ENCODE results near the gene ACTL9.
"Not testable (repeated sequence)": the region's sequence is repeated elsewhere in the genome, so short reads cannot be mapped to it uniquely, and the experiment has no call there.

Gene ACTL9, protein sequence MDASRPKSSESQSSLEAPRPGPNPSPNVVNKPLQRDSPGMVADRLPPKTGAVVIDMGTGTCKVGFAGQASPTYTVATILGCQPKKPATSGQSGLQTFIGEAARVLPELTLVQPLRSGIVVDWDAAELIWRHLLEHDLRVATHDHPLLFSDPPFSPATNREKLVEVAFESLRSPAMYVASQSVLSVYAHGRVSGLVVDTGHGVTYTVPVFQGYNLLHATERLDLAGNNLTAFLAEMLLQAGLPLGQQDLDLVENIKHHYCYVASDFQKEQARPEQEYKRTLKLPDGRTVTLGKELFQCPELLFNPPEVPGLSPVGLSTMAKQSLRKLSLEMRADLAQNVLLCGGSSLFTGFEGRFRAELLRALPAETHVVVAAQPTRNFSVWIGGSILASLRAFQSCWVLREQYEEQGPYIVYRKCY

DNA sequence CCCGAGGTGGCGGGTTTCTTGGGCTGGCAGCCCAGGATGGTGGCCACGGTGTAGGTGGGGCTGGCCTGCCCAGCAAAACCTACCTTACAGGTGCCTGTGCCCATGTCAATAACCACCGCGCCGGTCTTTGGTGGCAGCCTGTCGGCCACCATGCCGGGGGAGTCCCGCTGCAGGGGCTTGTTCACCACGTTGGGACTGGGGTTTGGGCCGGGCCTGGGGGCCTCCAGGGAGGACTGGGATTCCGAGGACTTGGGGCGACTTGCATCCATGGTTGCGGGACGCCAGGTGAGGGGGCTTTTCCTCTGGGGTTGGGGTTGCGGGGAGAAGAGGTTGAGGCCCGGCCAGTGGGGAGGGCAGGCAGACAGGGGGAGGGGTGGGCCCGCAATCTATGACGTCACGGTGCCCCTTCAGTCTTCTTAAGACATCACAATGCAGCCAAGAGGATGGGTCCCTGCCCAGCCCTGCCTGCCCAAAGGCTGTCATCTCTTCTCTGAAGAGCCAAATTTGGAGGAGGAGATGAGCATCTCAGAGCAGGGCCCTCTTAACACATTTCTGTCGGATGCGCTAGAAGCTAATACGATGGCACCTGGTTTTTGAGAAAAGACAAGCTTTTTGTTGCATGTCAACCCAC lies at the start of gene ACTL9:
ACTL9 (minus strand) TSS at position 363 of the 631 bp plus-strand sequence; CDS start at position 269, 94 bp downstream.
- H3K9ac ChIP-seq (ENCODE audit: low read length), result no peak within 1 kb of the TSS
- H3K27me3 ChIP-seq (ENCODE audit: control insufficient read depth, insufficient read depth, low read length), result peaks cover 3% of the 10 kb centered on the region
- no peaks in the 10 kb centered on the region for H3K9me3 ChIP-seq (ENCODE audit: control insufficient read depth, low read length)
- H3K4me1 ChIP-seq (ENCODE audit: control insufficient read depth, insufficient read depth, low read length), result no peaks in the 10 kb centered on the region
- no peaks in the 10 kb centered on the region for H3K36me3 ChIP-seq (ENCODE audit: control insufficient read depth, insufficient read depth, low read length)
- no peak within 1 kb of the TSS for H3K4me3 ChIP-seq (ENCODE audit: low read length)

DNA sequence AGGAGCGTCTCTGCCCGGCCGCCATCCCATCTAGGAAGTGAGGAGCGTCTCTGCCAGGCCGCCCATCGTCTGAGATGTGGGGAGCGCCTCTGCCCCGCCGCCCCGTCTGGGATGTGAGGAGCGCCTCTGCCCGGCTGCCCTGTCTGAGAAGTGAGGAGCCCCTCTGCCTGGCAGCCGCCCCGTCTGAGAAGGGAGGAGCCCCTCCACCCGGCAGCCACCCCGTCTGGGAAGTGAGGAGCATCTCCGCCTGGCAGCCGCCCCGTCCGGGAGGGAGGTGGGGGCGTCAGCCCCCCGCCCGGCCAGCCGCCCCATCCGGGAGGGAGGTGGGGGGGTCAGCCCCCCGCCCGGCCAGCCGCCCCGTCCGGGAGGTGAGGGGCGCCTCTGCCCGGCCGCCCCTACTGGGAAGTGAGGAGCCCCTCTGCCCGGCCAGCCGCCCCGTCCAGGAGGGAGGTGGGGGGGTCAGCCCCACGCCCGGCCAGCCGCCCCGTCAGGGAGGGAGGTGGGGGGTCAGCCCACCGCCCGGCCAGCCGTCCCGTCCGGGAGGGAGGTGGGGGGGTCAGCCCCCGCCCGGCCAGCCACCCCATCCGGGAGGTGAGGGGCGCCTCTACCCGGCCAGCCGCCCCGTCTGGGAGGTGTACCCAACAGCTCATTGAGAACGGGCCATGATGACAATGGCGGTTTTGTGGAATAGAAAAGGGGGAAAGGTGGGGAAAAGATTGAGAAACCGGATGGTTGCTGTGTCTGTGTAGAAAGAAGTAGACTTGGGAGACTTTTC lies 40.9 kb upstream of the ACTL9 start:
- H3K9me3 ChIP-seq (ENCODE audit: control insufficient read depth, low read length); H3K36me3 ChIP-seq (ENCODE audit: control insufficient read depth, insufficient read depth, low read length); H3K27me3 ChIP-seq (ENCODE audit: control insufficient read depth, insufficient read depth, low read length); H3K4me3 ChIP-seq (ENCODE audit: low read length); H3K4me1 ChIP-seq (ENCODE audit: control insufficient read depth, insufficient read depth, low read length); H3K9ac ChIP-seq (ENCODE audit: low read length): not testable (repeated sequence)

DNA sequence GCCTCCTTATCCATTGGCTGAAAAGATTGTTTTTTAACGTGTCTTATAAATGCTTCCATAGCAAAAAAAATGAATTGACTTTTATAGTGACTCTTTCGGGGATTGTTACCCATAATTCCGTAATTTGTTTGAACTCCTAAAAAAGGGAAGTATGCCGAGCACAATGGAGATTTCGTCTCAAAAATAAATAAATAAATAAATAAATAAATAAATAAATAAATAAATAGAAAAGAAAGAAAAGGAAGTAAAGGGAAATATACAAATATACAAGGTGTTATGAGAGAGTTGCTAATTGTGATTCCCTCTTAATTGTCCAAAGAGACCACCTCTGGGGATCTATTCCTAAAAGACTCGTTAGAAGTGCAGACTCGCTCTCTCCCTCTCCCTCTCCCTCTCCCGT lies 39.8 kb upstream of the ACTL9 start:
- Histone ChIP-seq H3K36me3 (ENCODE audit: control insufficient read depth, insufficient read depth, low read length) (no peaks in the 10 kb centered on the region), H3K9me3 (ENCODE audit: control insufficient read depth, low read length) (no peaks in the 10 kb centered on the region), H3K9ac (ENCODE audit: low read length) (no peak overlapping the region), H3K4me1 (ENCODE audit: control insufficient read depth, insufficient read depth, low read length) (no peaks in the 10 kb centered on the region), H3K4me3 (ENCODE audit: low read length) (no peak overlapping the region), H3K27me3 (ENCODE audit: control insufficient read depth, insufficient read depth, low read length) (no peaks in the 10 kb centered on the region)

DNA sequence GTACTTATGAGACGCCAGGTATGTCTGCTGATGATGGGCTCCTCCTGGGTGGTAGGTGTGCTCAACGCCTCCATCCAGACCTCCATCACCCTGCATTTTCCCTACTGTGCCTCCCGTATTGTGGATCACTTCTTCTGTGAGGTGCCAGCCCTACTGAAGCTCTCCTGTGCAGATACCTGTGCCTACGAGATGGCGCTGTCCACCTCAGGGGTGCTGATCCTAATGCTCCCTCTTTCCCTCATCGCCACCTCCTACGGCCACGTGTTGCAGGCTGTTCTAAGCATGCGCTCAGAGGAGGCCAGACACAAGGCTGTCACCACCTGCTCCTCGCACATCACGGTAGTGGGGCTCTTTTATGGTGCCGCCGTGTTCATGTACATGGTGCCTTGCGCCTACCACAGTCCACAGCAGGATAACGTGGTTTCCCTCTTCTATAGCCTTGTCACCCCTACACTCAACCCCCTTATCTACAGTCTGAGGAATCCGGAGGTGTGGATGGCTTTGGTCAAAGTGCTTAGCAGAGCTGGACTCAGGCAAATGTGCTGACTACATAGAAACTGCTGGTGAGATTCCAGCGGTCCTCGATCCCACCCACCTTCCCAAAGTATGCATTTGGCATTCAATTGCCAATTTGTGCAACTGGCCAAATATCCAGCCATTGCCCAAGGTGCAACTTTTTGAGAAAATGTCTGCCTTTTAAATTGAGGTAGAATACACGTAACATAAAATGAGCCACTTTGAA lies 33.0 kb upstream of the ACTL9 start:
- Histone ChIP-seq H3K4me3 (ENCODE audit: low read length) (no peak overlapping the region), H3K27me3 (ENCODE audit: control insufficient read depth, insufficient read depth, low read length) (no peaks in the 10 kb centered on the region), H3K4me1 (ENCODE audit: control insufficient read depth, insufficient read depth, low read length) (no peaks in the 10 kb centered on the region), H3K9ac (ENCODE audit: low read length) (no peak overlapping the region), H3K9me3 (ENCODE audit: control insufficient read depth, low read length) (no peaks in the 10 kb centered on the region), H3K36me3 (ENCODE audit: control insufficient read depth, insufficient read depth, low read length) (no peaks in the 10 kb centered on the region)

DNA sequence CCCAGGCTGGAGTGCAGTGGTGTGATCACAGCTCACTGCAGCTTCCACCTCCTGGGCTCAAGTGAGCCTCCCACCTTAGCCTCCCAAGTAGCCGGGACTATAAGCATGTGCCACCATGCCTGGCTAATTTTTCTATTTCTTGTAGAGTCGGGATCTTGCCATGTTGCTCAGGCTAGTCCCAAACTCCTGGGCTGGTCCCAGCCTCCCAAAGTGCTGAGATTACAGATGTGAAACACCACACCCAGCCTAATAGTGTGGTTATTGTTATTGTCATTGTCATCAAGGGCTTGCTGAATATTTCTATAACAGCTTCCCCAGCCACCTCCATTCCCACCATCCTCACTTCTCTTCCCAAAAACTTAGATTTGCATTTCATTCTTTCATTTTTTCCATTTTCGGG lies 25.7 kb upstream of the ACTL9 start:
- Histone ChIP-seq H3K27me3 (ENCODE audit: control insufficient read depth, insufficient read depth, low read length) (no peaks in the 10 kb centered on the region), H3K4me1 (ENCODE audit: control insufficient read depth, insufficient read depth, low read length) (no peaks in the 10 kb centered on the region), H3K9me3 (ENCODE audit: control insufficient read depth, low read length) (no peaks in the 10 kb centered on the region), H3K9ac (ENCODE audit: low read length) (no peak overlapping the region), H3K4me3 (ENCODE audit: low read length) (no peak overlapping the region), H3K36me3 (ENCODE audit: control insufficient read depth, insufficient read depth, low read length) (no peaks in the 10 kb centered on the region)

DNA sequence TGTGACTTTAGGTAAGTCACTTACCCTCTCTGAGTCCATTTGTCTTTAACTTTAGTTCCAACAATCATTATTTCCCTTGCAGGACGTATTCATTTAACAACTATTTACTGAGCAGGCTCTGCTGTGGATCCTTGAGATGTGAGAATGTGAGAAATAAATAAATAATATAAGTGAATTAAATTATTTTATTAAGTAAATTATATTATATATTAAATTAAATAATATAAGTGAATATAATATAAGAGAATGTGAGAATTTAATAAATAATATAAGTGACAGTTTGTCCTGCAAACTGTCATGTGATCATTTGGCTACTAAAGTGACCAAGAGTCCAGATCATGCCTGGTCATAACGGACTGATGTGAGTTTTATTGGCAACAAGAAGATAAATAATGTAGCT lies 23.4 kb upstream of the ACTL9 start:
- Histone ChIP-seq H3K4me1 (ENCODE audit: control insufficient read depth, insufficient read depth, low read length) (no peaks in the 10 kb centered on the region), H3K27me3 (ENCODE audit: control insufficient read depth, insufficient read depth, low read length) (no peaks in the 10 kb centered on the region)

DNA sequence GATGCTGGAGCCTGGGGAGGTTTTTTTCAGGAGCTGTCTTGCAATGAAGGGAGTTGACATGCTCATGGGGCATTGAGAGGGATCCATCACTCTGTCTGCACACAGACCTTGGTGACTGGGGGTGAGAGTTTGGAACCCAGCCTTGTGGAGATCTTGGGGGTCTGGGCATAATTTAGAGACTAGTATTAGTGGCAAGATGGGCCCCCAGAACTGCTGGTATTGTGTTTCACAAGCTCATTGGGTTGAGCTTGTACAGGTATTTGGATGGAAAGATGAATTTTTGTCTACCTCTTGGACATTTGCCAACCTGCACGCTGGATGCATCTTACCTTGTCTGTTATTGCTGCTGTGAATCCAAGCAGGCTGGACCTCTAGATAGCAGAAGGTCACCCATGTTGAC lies 22.7 kb upstream of the ACTL9 start, which contains the start of gene OR2Z1:
OR2Z1 (plus strand) TSS at position 301 of the 400 bp plus-strand sequence. CDS start 9,395 bp downstream, outside the sequence.
- no peaks in the 10 kb centered on the region for H3K36me3 ChIP-seq (ENCODE audit: control insufficient read depth, insufficient read depth, low read length)

More for the DNA sequence above, 23.4 kb upstream of the ACTL9 start:
- H3K4me3 ChIP-seq (ENCODE audit: low read length), result no peak overlapping the region
- H3K9me3 ChIP-seq (ENCODE audit: control insufficient read depth, low read length), result no peaks in the 10 kb centered on the region
- no peaks in the 10 kb centered on the region for H3K36me3 ChIP-seq (ENCODE audit: control insufficient read depth, insufficient read depth, low read length)
- no peak overlapping the region for H3K9ac ChIP-seq (ENCODE audit: low read length)

DNA sequence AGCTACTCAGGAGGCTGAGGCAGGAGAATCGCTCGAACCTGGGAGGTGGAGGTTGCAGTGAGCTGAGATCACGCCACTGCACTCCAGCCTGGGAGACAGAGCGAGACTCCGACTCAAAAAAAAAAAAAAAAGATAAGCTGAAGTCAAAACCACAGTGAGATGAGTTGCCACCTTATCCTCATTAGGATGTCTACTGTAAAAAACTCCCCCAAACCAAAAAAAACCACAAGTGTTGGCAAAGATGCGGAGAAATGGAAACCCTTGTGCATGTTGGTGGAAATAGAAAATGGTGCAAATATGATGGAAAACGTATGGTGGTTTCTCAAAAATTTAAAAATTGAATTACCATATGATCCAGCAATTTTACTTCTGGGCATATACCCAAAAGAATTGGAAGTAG lies 11.7 kb upstream of the ACTL9 start:
- H3K4me3 ChIP-seq (ENCODE audit: low read length); H3K4me1 ChIP-seq (ENCODE audit: control insufficient read depth, insufficient read depth, low read length); H3K9ac ChIP-seq (ENCODE audit: low read length): not testable (repeated sequence)

More for the DNA sequence above, 22.7 kb upstream of the ACTL9 start, which contains the start of gene OR2Z1:
- Histone ChIP-seq H3K9me3 (ENCODE audit: control insufficient read depth, low read length) (no peaks in the 10 kb centered on the region), H3K4me1 (ENCODE audit: control insufficient read depth, insufficient read depth, low read length) (no peaks in the 10 kb centered on the region), H3K9ac (ENCODE audit: low read length) (no peak within 1 kb of the TSS), H3K4me3 (ENCODE audit: low read length) (no peak within 1 kb of the TSS), H3K27me3 (ENCODE audit: control insufficient read depth, insufficient read depth, low read length) (no peaks in the 10 kb centered on the region)

DNA sequence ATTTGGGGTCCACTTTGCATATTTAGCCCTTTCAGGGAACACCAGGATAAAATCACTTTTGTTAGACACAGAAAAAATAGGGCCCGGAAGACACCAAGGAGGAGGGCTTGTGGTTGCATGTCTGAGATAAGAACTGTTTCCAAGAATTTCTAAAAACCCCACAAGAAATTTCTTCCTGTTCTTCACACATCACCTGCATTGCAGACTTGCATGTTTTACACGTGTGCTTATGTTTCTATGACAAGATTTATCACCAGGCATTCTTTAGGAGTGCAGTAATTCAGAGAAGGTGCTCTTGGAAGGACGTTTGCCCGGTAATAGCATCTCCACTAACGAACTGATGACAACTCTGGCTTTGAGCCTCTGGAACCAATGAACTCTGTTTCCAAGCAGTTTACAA lies 7.1 kb upstream of the ACTL9 start:
- H3K36me3 ChIP-seq (ENCODE audit: control insufficient read depth, insufficient read depth, low read length), result no peaks in the 10 kb centered on the region
- H3K9me3 ChIP-seq (ENCODE audit: control insufficient read depth, low read length), result no peaks in the 10 kb centered on the region
- no peak overlapping the region for H3K4me3 ChIP-seq (ENCODE audit: low read length)
- no peak overlapping the region for H3K9ac ChIP-seq (ENCODE audit: low read length)
- H3K4me1 ChIP-seq (ENCODE audit: control insufficient read depth, insufficient read depth, low read length), result no peaks in the 10 kb centered on the region
- no peaks in the 10 kb centered on the region for H3K27me3 ChIP-seq (ENCODE audit: control insufficient read depth, insufficient read depth, low read length)

More for the DNA sequence above, 11.7 kb upstream of the ACTL9 start:
- H3K36me3 ChIP-seq (ENCODE audit: control insufficient read depth, insufficient read depth, low read length); H3K9me3 ChIP-seq (ENCODE audit: control insufficient read depth, low read length); H3K27me3 ChIP-seq (ENCODE audit: control insufficient read depth, insufficient read depth, low read length): not testable (repeated sequence)

DNA sequence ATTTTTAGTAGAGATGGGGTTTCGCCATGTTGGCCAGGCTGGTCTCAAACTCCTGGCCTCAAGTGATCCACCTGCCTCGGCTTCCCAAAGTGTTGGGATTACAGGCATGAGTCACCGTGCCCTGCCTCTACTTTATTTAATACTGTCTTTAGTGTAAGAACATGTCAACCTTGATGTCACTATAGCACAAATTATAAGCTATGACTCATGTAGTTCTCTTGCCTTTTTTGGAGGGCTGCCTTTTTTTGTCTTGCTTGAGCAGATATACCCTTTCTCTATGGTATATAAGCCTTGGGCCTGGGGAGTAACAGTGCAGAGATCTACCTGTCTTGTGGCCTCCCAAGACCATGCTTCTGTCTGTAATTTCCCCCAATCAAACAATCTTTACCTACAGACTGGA lies 6.7 kb upstream of the ACTL9 start:
- not testable (repeated sequence) for H3K9ac ChIP-seq (ENCODE audit: low read length); H3K36me3 ChIP-seq (ENCODE audit: control insufficient read depth, insufficient read depth, low read length); H3K4me1 ChIP-seq (ENCODE audit: control insufficient read depth, insufficient read depth, low read length); H3K9me3 ChIP-seq (ENCODE audit: control insufficient read depth, low read length); H3K27me3 ChIP-seq (ENCODE audit: control insufficient read depth, insufficient read depth, low read length); H3K4me3 ChIP-seq (ENCODE audit: low read length)

DNA sequence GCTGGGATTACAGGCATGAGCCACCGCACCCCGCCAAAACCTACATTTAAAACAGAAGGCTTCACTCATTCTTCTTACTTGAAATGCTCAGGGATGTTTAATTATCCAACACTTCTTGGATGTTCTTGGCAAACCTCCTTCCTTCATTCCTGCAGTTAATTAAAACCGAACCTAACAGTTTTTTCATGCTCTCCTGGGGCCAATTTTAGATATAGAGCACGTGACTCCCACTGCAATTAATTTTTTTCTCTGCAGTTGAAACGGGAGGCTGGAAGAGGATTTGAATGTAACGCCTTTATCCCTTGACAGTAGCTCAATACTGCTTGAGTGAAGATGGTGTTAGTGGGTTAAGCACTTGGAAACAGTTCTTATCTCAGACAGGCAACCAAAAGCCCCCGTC lies 4.6 kb upstream of the ACTL9 start:
- Histone ChIP-seq H3K4me3 (ENCODE audit: low read length) (no peak overlapping the region), H3K9ac (ENCODE audit: low read length) (no peak overlapping the region), H3K4me1 (ENCODE audit: control insufficient read depth, insufficient read depth, low read length) (no peaks in the 10 kb centered on the region), H3K27me3 (ENCODE audit: control insufficient read depth, insufficient read depth, low read length) (peaks cover 3% of the 10 kb centered on the region), H3K9me3 (ENCODE audit: control insufficient read depth, low read length) (no peaks in the 10 kb centered on the region), H3K36me3 (ENCODE audit: control insufficient read depth, insufficient read depth, low read length) (no peaks in the 10 kb centered on the region)
